SK-N-SH (cell line): Measurements from ENCODE around the gene DLG2. TPM values are rescaled to one million over a fixed set of nuclear protein-coding genes. Genes with fewer than 3 reads are reported as not detected.
"Not testable (repeated sequence)": the region's sequence is repeated elsewhere in the genome, so short reads cannot be mapped to it uniquely, and the experiment has no call there.

Source experiments
- CTCF ChIA-PET: fragments of 300-600, 350-600 bp; formaldehyde crosslinking; extraction: SDS; loops from one replicate; lab custom pipeline; 2021; lab: Yijun Ruan, JAX
- POLR2A ChIA-PET: fragments of 350-600 bp; sonication (Branson Sonifier 250); formaldehyde crosslinking; extraction: SDS; loops from one replicate; lab custom pipeline; 2020; ENCODE audit warnings: antibody characterized with exemption, inconsistent platforms; lab: Yijun Ruan, JAX
- DNase-seq: peaks from one replicate; pipeline ENCODE4 v3.0.0; 2012
- H2AFZ ChIP-seq: fragments of 200-600 bp; sonication (generic); 2 replicates; pipeline ENCODE4 v1.8.1; 2016; ENCODE audit warnings: antibody characterized with exemption, mild to moderate bottlenecking, low read depth
- H3F3A ChIP-seq: fragments of 200-600 bp; sonication (generic); replicated peaks from 2 replicates; pipeline ENCODE3; 2016; ENCODE audit warnings: antibody characterized with exemption, mild to moderate bottlenecking; ENCODE audit not compliant: insufficient read depth
- H3K27ac ChIP-seq, 2 experiments: fragments of 200-500 bp in 1 of 2; fragments of 200-600 bp in 1 of 2; sonication (Bioruptor generic) in 1 of 2; sonication (generic), shearing (Covaris generic) in 1 of 2; 2 replicates each; pipeline versions ENCODE4 v1.5.1 to v1.6.1; 2014 to 2016; ENCODE audit warnings: low read depth in 2 of 2, inconsistent platforms in 1 of 2, low read length in 1 of 2, mild to moderate bottlenecking in 1 of 2, mixed read lengths in 1 of 2
- H3K27me3 ChIP-seq: fragments of 200-600 bp; sonication (generic), shearing (Covaris generic); 2 replicates; pipeline ENCODE4 v1.6.1; 2016; ENCODE audit warnings: mixed run types; ENCODE audit not compliant: insufficient read depth
- H3K36me3 ChIP-seq, 2 experiments: fragments of 200-500 bp in 1 of 2; fragments of 200-600 bp in 1 of 2; sonication (Bioruptor generic) in 1 of 2; sonication (generic) in 1 of 2; replicated peaks in 1 of 2; 2 replicates each; pipeline versions ENCODE3 to v1.5.1; 2014 to 2016; ENCODE audit warnings: low read length in 1 of 2, mild to moderate bottlenecking in 1 of 2; ENCODE audit not compliant: insufficient read depth in 2 of 2, control insufficient read depth in 1 of 2
- H3K4me1 ChIP-seq, 2 experiments: fragments of 200-500 bp in 1 of 2; fragments of 200-600 bp in 1 of 2; sonication (Bioruptor generic) in 1 of 2; sonication (generic), shearing (Covaris generic) in 1 of 2; 2 replicates each; pipeline versions ENCODE4 v1.5.1 to v1.6.1; 2014 to 2016; ENCODE audit warnings: low read depth in 1 of 2, low read length in 1 of 2, mixed run types in 1 of 2; ENCODE audit not compliant: insufficient read depth in 2 of 2, control insufficient read depth in 1 of 2
- H3K4me2 ChIP-seq: fragments of 200-600 bp; sonication (generic), shearing (Covaris generic); 2 replicates; pipeline ENCODE4 v1.6.1; 2017; ENCODE audit warnings: mixed run types
- H3K4me3 ChIP-seq, 2 experiments: fragments of 200-500 bp in 1 of 2; fragments of 200-600 bp in 1 of 2; sonication (Bioruptor generic) in 1 of 2; sonication (generic), shearing (Covaris generic) in 1 of 2; 2 replicates each; pipeline versions ENCODE4 v1.5.1 to v1.8.1; 2014 to 2016; ENCODE audit warnings: low read depth in 2 of 2, inconsistent platforms in 1 of 2, low read length in 1 of 2, mild to moderate bottlenecking in 1 of 2, mixed read lengths in 1 of 2, moderate library complexity in 1 of 2
- H3K79me2 ChIP-seq: fragments of 200-600 bp; sonication (generic); 2 replicates; pipeline ENCODE4 v1.8.1; 2017; ENCODE audit warnings: mild to moderate bottlenecking; ENCODE audit not compliant: insufficient read depth
- H3K9ac ChIP-seq: fragments of 200-600 bp; sonication (generic); 2 replicates; pipeline ENCODE4 v1.6.1; 2017; ENCODE audit warnings: mixed run types
- H3K9me2 ChIP-seq: fragments of 200-600 bp; sonication (generic); 2 replicates; pipeline ENCODE4 v1.6.1; 2017; ENCODE audit warnings: mixed run types
- H3K9me3 ChIP-seq: fragments of 200-600 bp; sonication (generic); 2 replicates; pipeline ENCODE4 v1.6.1; 2017; ENCODE audit warnings: mixed run types, mild to moderate bottlenecking, moderate library complexity
- H4K20me1 ChIP-seq: fragments of 200-600 bp; sonication (generic); 2 replicates; pipeline ENCODE4 v1.6.1; 2017; ENCODE audit warnings: mild to moderate bottlenecking, mixed run types; ENCODE audit not compliant: insufficient read depth
- EP300 ChIP-seq, 2 experiments: IDR thresholded peaks; 2 replicates each; pipeline versions ENCODE4 v1.4.0 to v1.6.1; 2012; ENCODE audit warnings: borderline replicate concordance in 1 of 2, low read depth in 1 of 2, low read length in 1 of 2
- EZH2phosphoT487 ChIP-seq: fragments of 200-600 bp; sonication (generic); IDR thresholded peaks from 2 replicates; pipeline ENCODE4 v1.6.1; 2017; ENCODE audit warnings: low read depth, mixed run types, mild to moderate bottlenecking, antibody characterized with exemption, moderate library complexity, borderline replicate concordance
- FOXJ3 ChIP-seq: sonication (generic); formaldehyde crosslinking; IDR thresholded peaks from 2 replicates; pipeline ENCODE4 v1.5.1; 2020; ENCODE audit warnings: mild to moderate bottlenecking, missing genetic modification reagents
- FOXM1 ChIP-seq: IDR thresholded peaks from 2 replicates; pipeline ENCODE4 v1.4.0; 2012; ENCODE audit warnings: low read depth, mild to moderate bottlenecking
- GATA2 ChIP-seq: sonication (generic); formaldehyde crosslinking; IDR thresholded peaks from 2 replicates; pipeline ENCODE4 v1.5.0; 2020; ENCODE audit warnings: mild to moderate bottlenecking, missing genetic modification reagents
- JUND ChIP-seq: IDR thresholded peaks from 2 replicates; pipeline ENCODE4 v1.4.0; 2012
- NFIC ChIP-seq: IDR thresholded peaks from 2 replicates; pipeline ENCODE4 v1.4.0; 2012; ENCODE audit warnings: borderline replicate concordance
- RAD21 ChIP-seq: IDR thresholded peaks from 2 replicates; pipeline ENCODE4 v1.6.1; 2012; ENCODE audit warnings: mild to moderate bottlenecking, low read length
- RCOR1 ChIP-seq: fragments of 150-350 bp; IDR thresholded peaks from 2 replicates; pipeline ENCODE4 v1.6.1; 2017; ENCODE audit warnings: antibody characterized with exemption, low read length
- RFX5 ChIP-seq: IDR thresholded peaks from 2 replicates; pipeline ENCODE4 v1.6.1; 2012; ENCODE audit warnings: mild to moderate bottlenecking, improper control_type of control experiment, low read length
- SIN3A ChIP-seq: IDR thresholded peaks from 2 replicates; pipeline ENCODE4 v1.6.1; 2012; ENCODE audit warnings: low read depth, mild to moderate bottlenecking, low read length, moderate library complexity, borderline replicate concordance
- SMC3 ChIP-seq: IDR thresholded peaks from 2 replicates; pipeline ENCODE4 v1.6.1; 2012; ENCODE audit warnings: low read depth, low read length, improper control_type of control experiment
- TAF1 ChIP-seq: IDR thresholded peaks from 2 replicates; pipeline ENCODE4 v1.6.1; 2012; ENCODE audit warnings: low read depth, mild to moderate bottlenecking, low read length, moderate library complexity, borderline replicate concordance
- TCF12 ChIP-seq: IDR thresholded peaks from 2 replicates; pipeline ENCODE4 v1.4.0; 2012
- TEAD4 ChIP-seq: IDR thresholded peaks from 2 replicates; pipeline ENCODE4 v1.4.0; 2012; ENCODE audit warnings: mild to moderate bottlenecking, borderline replicate concordance; ENCODE audit not compliant: insufficient read depth
- WGBS: methylation state at CpG from one replicate; pipeline ENCODE4 v1.1.6; 2017; ENCODE audit warnings: low lambda C conversion rate; 5-methylcytosine and 5-hydroxymethylcytosine counted together
- polyA plus RNA-seq, 3 experiments: library from polyadenylated mRNA; depleted of rRNA; stranded (reverse); fragments of >200 nt; gene quantifications; 2 replicates each; pipeline ENCODE4 v1.2.3, GENCODE V29; 2012
- TF ChIP-seq, protein P1 (sequence below): fragments of 150-350 bp; IDR thresholded peaks from 2 replicates; pipeline ENCODE4 v1.6.1; 2016; ENCODE audit warnings: mild to moderate bottlenecking, low read depth, low read length
- TF ChIP-seq, protein P2 (sequence below): IDR thresholded peaks from 2 replicates; pipeline ENCODE4 v1.4.0; 2012; ENCODE audit warnings: low read depth

DLG2 gene
- polyA plus RNA-seq, 1 of the 3 experiments (the other 2 are of a cell fraction), result 0.21 TPM

DNA sequence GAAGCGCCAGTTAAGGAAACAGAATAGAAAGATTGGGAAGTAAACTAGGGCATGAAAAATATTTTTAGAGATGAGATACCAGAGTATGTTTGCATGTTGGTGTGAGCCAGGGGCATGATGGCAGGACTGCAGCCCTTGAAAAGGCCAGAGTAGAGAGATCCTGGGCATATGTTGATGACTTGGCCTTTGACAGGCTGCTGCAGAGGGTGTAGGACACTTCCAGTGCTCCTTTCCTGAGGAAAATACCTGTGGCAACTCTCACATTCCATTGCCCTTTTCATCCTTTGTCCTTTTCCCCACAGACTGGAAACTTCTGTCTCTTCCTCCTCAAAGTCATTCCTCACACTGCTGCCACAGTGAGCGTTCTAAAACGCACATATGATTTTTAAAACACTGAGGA is 2190.3 kb downstream of the DLG2 start:
- Histone ChIP-seq H4K20me1 (no peaks in the 10 kb centered on the region), H3K4me3 (no peak overlapping the region), H3K4me2 (no peak overlapping the region), H3K9me3 (no peaks in the 10 kb centered on the region), H3K36me3 (no peaks in the 10 kb centered on the region), H2AFZ (no peak overlapping the region), H3K9ac (no peak overlapping the region)
- ChIA-PET CTCF (no interaction called here), POLR2A (no interaction called here)
- 57% methylated on average over 3 of the region's 3 CpGs for WGBS
- TF ChIP-seq JUND, result no peak
- TF ChIP-seq, all 33 proteins: peak for 0
- no peaks in the 10 kb centered on the region for H3K9me2 ChIP-seq
- no peak for DNase-seq
- no peaks in the 10 kb centered on the region for H3K79me2 ChIP-seq
- H3F3A ChIP-seq, result no peaks in the 10 kb centered on the region
- no peaks in the 10 kb centered on the region; the same call in 1 of the 2 replicates for H3K27me3 ChIP-seq
- no peak overlapping the region for H3K27ac ChIP-seq
- no peaks in the 10 kb centered on the region for H3K4me1 ChIP-seq

DNA sequence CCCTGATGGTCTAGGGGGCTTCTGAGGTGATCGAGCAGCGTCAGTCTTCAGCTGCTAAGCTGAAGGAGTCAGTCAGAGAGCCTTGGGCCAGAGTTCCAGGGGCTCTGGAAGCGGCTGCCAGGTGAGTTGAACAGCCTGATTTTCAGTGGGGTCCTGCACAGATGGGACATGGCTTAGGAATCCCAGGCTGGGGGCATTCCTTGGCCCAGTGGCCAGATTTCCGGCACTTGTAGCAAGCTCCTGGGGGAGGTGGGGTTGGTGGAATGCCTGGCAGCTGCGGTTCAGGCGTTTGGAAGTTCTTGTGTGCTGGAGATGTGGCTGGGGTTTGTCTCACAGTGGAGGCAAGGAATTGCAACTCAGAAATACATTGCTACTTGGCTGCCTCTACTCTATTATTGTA is 2192.3 kb downstream of the DLG2 start:
- H3K79me2 ChIP-seq, POLR2A ChIA-PET, H4K20me1 ChIP-seq, H3K9me3 ChIP-seq, H3K4me2 ChIP-seq, H3K36me3 ChIP-seq, H3K27ac ChIP-seq, H3K9ac ChIP-seq, H3K9me2 ChIP-seq, H3F3A ChIP-seq, H3K4me3 ChIP-seq, H3K27me3 ChIP-seq, H3K4me1 ChIP-seq, DNase-seq, CTCF ChIA-PET, H2AFZ ChIP-seq: not testable (repeated sequence)
- 17% methylated on average over 5 of the region's 6 CpGs for WGBS

DNA sequence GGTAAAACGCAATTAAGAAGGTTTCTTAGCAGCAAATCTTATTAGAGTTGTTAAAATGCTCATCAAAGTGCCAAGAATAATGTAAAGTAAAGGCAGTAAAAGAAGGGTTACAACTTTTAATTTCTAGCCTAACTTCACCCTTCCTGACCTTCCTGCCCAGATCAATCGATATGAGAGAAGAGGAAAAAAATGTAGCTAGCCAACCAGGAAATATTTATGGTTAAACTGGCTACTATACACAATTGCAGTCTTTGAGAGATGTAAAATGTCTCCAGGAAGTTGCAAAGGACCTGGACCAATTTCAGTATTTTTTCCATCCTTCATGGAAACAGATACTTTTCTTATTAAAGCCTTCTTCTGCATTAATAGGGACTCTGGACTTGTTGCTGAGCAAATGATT is 2199.2 kb downstream of the DLG2 start:
- Histone ChIP-seq H3K79me2 (no peaks in the 10 kb centered on the region), H3K27ac (no peak overlapping the region), H3K9ac (no peak overlapping the region), H3K27me3 (no peaks in the 10 kb centered on the region), H2AFZ (no peak overlapping the region), H3K9me3 (no peaks in the 10 kb centered on the region), H3F3A (no peaks in the 10 kb centered on the region), H3K4me2 (no peak overlapping the region), H3K9me2 (no peaks in the 10 kb centered on the region), H3K36me3 (no peaks in the 10 kb centered on the region), H4K20me1 (no peaks in the 10 kb centered on the region), H3K4me1 (no peaks in the 10 kb centered on the region; a peak in 1 of 4 replicates), H3K4me3 (no peak overlapping the region)
- DNase-seq, result no peak
- CTCF ChIA-PET, result interaction anchor here (0.6 kb wide), 1 partner anchor 231 kb away, joined by 3 read pairs; no protein-coding TSS in a partner anchor
- WGBS, result 12% methylated on average over 2 of the region's 2 CpGs
- TF ChIP-seq TEAD4, result no peak
- TF ChIP-seq SMC3, result no peak
- TF ChIP-seq, protein P1, sequence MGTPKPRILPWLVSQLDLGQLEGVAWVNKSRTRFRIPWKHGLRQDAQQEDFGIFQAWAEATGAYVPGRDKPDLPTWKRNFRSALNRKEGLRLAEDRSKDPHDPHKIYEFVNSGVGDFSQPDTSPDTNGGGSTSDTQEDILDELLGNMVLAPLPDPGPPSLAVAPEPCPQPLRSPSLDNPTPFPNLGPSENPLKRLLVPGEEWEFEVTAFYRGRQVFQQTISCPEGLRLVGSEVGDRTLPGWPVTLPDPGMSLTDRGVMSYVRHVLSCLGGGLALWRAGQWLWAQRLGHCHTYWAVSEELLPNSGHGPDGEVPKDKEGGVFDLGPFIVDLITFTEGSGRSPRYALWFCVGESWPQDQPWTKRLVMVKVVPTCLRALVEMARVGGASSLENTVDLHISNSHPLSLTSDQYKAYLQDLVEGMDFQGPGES, result no peak
- no peak for TF ChIP-seq FOXM1
- TF ChIP-seq EZH2phosphoT487, result no peak
- TF ChIP-seq TAF1, result no peak
- no peak for TF ChIP-seq EP300 (IDR thresholded peaks at IDR 0.05; ENCODE audit: borderline replicate concordance in 1 of 2, low read depth in 1 of 2, low read length in 1 of 2)
- TF ChIP-seq RAD21, result no peak
- no peak for TF ChIP-seq RCOR1
- no peak for TF ChIP-seq SIN3A
- no peak for TF ChIP-seq NFIC
- no peak for TF ChIP-seq GATA2
- TF ChIP-seq, protein P2, sequence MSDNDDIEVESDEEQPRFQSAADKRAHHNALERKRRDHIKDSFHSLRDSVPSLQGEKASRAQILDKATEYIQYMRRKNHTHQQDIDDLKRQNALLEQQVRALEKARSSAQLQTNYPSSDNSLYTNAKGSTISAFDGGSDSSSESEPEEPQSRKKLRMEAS, result no peak
- TF ChIP-seq FOXJ3 (CRISPR knock-in tag), result no peak
- TF ChIP-seq TCF12, result no peak
- TF ChIP-seq RFX5, result no peak
- no peak for TF ChIP-seq JUND
- POLR2A ChIA-PET, result no interaction called here
